HG03280 (cell line): ENCODE data around the gene UIMC1.

Experiments
- ATAC-seq: cut with Tn5 transposase; IDR thresholded peaks from one replicate; pipeline ENCODE4 v1.9.1; 2021; ENCODE audit warnings: mild to moderate bottlenecking, moderate library complexity; ENCODE audit not compliant: unreplicated experiment

The UIMC1 gene

GRCh38 chr5:176887252-176887849, 119.2 kb downstream of the UIMC1 start:
- ATAC-seq, result no peak

- no peak for ATAC-seq
Measured at GRCh38 chr5:176886336-176887251, 120.0 kb downstream of the UIMC1 start.

- ATAC-seq, result no peak
Measured at GRCh38 chr5:176884571-176884890, 122.0 kb downstream of the UIMC1 start.

GRCh38 chr5:176883700-176884570, 122.6 kb downstream of the UIMC1 start:
- no peak for ATAC-seq

- ATAC-seq, result no peak
Measured at GRCh38 chr5:176882567-176882903, 124.0 kb downstream of the UIMC1 start.

- no peak for ATAC-seq
Measured at GRCh38 chr5:176881816-176882566, 124.6 kb downstream of the UIMC1 start.

GRCh38 chr5:176881021-176881749, 125.4 kb downstream of the UIMC1 start:
- ATAC-seq, result no peak

- no peak for ATAC-seq
Measured at GRCh38 chr5:176880366-176881020, 126.1 kb downstream of the UIMC1 start.

- no peak for ATAC-seq
Measured at GRCh38 chr5:176879663-176880361, 126.8 kb downstream of the UIMC1 start.

GRCh38 chr5:176878906-176879662, 127.5 kb downstream of the UIMC1 start:
- ATAC-seq, result no peak

GRCh38 chr5:176878463-176878862, 128.1 kb downstream of the UIMC1 start:
- no peak for ATAC-seq

- no peak for ATAC-seq
Measured at GRCh38 chr5:176877793-176878331, 128.7 kb downstream of the UIMC1 start.

GRCh38 chr5:176876506-176877431, 129.8 kb downstream of the UIMC1 start:
- ATAC-seq, result no peak

- no peak for ATAC-seq
Measured at GRCh38 chr5:176875783-176876505, 130.6 kb downstream of the UIMC1 start.

GRCh38 chr5:176875014-176875550, 131.5 kb downstream of the UIMC1 start:
- ATAC-seq, result no peak

- ATAC-seq, result no peak
Measured at GRCh38 chr5:176874198-176874780, 132.3 kb downstream of the UIMC1 start.
